A673 (cell line): ENCODE results near the gene SLC6A12. TPM values are rescaled to one million over a fixed set of nuclear protein-coding genes. Genes with fewer than 3 reads are reported as not detected.

Source experiments
- BruUV-seq: library from RNA; stranded (reverse); fragments of 400-500 nt; replicated peaks from 2 replicates; lab custom pipeline; 2021; lab: Mats Ljungman, UMichigan
- CTCF ChIA-PET: fragments of 300-600 bp; sonication (Branson Sonifier 250); formaldehyde crosslinking; loops from one replicate; lab custom pipeline; 2022; ENCODE audit warnings: antibody characterized with exemption; lab: Charles Lee
- POLR2A ChIA-PET: fragments of 300-600 bp; sonication (Branson Sonifier 250); formaldehyde crosslinking; loops from one replicate; lab custom pipeline; 2022; ENCODE audit warnings: antibody characterized with exemption; ENCODE audit not compliant: low non-redundant PET; lab: Charles Lee
- DNase-seq: peaks from one replicate; pipeline ENCODE4 v3.0.0-alpha.2; 2015; ENCODE audit warnings: low spot score
- H3K27ac ChIP-seq: fragments of 200-600 bp; sonication (generic); 2 replicates; pipeline ENCODE4 v1.5.1; 2016; ENCODE audit warnings: mixed run types, low read depth, mild to moderate bottlenecking, mixed read lengths, antibody characterized with exemption, low read length; ENCODE audit not compliant: poor library complexity, severe bottlenecking
- H3K27me3 ChIP-seq: fragments of 200-600 bp; sonication (generic); replicated peaks from 2 replicates; pipeline ENCODE4 v1.6.1; 2017; ENCODE audit warnings: mixed run types, low read depth, mild to moderate bottlenecking, mixed read lengths, antibody characterized with exemption, low read length; ENCODE audit not compliant: insufficient read depth, poor library complexity
- H3K36me3 ChIP-seq: fragments of 200-600 bp; sonication (generic); 2 replicates; pipeline ENCODE4 v1.6.1; 2016; ENCODE audit warnings: mixed run types, mild to moderate bottlenecking, mixed read lengths, antibody characterized with exemption, low read length; ENCODE audit not compliant: insufficient read depth, poor library complexity, severe bottlenecking
- H3K4me1 ChIP-seq: fragments of 200-600 bp; sonication (generic); 2 replicates; pipeline ENCODE4 v1.6.1; 2017; ENCODE audit warnings: mixed run types, mild to moderate bottlenecking, mixed read lengths, antibody characterized with exemption, low read length; ENCODE audit not compliant: insufficient read depth, poor library complexity, severe bottlenecking
- H3K4me3 ChIP-seq: fragments of 200-600 bp; sonication (generic); 2 replicates; pipeline ENCODE4 v1.5.1; 2016; ENCODE audit warnings: low read depth, mixed run types, mild to moderate bottlenecking, mixed read lengths, low read length; ENCODE audit not compliant: poor library complexity, severe bottlenecking
- H3K9me3 ChIP-seq: fragments of 200-600 bp; sonication (generic); 2 replicates; pipeline ENCODE4 v1.6.1; 2016; ENCODE audit warnings: mixed run types, low read depth, mild to moderate bottlenecking, mixed read lengths, antibody characterized with exemption, low read length; ENCODE audit not compliant: poor library complexity, severe bottlenecking
- EZH2 ChIP-seq: fragments of 200-600 bp; sonication (generic); IDR thresholded peaks from 2 replicates; pipeline ENCODE4 v1.6.1; 2017; ENCODE audit warnings: borderline replicate concordance, low read depth, mild to moderate bottlenecking, mixed read lengths, antibody characterized with exemption, low read length; ENCODE audit not compliant: poor library complexity, severe bottlenecking
- intact Hi-C: fragments of 100-400 bp; cut with micrococcal nuclease; formaldehyde crosslinking; loops from one replicate; pipeline ENCODE4 v1.10.0; 2022; ENCODE audit not compliant: unreplicated experiment
- total RNA-seq: library from RNA; stranded (reverse); gene quantifications from 2 replicates; pipeline ENCODE4 v1.2.3, GENCODE V29; 2021
- TF ChIP-seq, protein P1 (sequence below): fragments of 300-800, 200-600 bp; sonication (generic); conservative IDR thresholded peaks from 2 replicates; pipeline ENCODE4 v1.5.1; 2017; ENCODE audit warnings: low read depth, mild to moderate bottlenecking, antibody characterized with exemption, low read length, moderate library complexity, mixed read lengths

Gene SLC6A12
- total RNA-seq, 1 experiment from 2014 or later, result not detected

DNA sequence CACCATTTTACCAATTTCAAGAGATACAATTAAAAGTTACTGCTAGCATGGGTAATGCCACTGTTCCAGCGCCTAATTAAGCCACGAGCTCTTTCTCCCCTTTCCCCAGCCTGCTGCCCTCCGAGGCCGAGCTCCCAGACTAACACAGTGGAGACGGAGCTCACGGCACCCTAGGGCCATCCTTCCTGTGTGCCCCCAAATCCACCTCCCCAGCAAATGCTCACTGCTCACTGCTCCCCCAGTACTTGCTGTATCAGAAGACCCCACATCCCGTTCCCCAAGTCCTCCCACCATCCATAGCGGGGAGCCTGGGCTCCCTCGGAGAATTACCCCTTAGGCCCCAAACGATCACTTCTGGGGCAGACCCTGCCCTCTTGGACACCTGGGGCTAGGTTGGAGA, 42.7 kb downstream of the SLC6A12 start:
- ChIA-PET POLR2A (no interaction called here), CTCF (no interaction called here)
- Histone ChIP-seq H3K27ac (no peak overlapping the region), H3K4me1 (peaks cover 13% of the 10 kb centered on the region), H3K9me3 (no peaks in the 10 kb centered on the region), H3K4me3 (no peak overlapping the region), H3K27me3 (no peaks in the 10 kb centered on the region), H3K36me3 (no peaks in the 10 kb centered on the region)
- no peak for DNase-seq
- no TSS peak for BruUV-seq
- no peak for TF ChIP-seq EZH2
- TF ChIP-seq, protein P1, sequence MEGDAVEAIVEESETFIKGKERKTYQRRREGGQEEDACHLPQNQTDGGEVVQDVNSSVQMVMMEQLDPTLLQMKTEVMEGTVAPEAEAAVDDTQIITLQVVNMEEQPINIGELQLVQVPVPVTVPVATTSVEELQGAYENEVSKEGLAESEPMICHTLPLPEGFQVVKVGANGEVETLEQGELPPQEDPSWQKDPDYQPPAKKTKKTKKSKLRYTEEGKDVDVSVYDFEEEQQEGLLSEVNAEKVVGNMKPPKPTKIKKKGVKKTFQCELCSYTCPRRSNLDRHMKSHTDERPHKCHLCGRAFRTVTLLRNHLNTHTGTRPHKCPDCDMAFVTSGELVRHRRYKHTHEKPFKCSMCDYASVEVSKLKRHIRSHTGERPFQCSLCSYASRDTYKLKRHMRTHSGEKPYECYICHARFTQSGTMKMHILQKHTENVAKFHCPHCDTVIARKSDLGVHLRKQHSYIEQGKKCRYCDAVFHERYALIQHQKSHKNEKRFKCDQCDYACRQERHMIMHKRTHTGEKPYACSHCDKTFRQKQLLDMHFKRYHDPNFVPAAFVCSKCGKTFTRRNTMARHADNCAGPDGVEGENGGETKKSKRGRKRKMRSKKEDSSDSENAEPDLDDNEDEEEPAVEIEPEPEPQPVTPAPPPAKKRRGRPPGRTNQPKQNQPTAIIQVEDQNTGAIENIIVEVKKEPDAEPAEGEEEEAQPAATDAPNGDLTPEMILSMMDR, result no peak
- intact Hi-C loops, result no loop called here

DNA sequence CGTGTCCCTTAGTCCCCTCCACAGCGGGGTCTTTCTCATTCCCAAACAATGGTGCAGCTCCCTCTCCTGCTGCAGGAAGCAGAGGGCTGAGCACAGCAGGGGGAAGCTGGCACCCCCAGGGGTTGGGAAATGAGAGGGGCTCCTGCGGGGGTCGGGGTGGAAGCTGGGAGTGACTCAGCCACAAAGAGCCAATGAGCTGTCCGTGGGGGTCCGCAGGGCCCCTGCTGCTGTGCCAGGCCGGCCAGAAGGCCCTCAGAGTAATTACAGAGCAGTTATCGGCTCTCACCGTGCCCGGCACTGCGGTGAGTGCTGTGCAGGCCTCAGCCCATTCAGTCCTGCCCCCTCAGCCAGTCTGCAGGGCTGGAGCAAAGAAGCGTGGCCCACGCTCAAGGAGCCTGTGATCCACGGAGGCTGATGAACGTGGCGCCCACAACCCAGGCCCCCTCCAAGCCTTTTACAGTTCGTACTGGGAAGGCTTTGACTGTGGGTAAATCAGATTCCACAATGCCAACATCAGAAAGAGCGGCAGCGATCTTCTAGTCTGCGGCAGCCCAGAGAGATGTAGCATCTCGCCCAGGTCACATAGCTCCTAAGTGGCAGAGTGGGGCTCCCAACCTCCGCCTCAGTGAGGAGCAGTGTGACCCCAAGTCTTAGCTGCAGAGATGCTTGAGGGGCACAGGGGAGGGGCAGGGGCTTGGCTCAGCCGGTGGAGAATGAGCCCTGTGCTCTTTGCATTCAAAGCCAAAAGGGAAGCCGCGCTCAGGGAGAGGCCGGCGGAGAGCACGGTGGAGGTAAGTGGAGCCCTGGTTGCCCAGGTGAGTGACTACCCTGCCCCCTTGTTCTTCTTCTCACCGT, 43.4 kb downstream of the SLC6A12 start:
- DNase-seq, result peak; percentile 46
- no peaks in the 10 kb centered on the region for H3K36me3 ChIP-seq
- ChIA-PET POLR2A (no interaction called here), CTCF (no interaction called here)
- intact Hi-C loops, result no loop called here
- H3K27ac ChIP-seq, result peak overlapping the region; percentile 21
- TF ChIP-seq, protein P1, result no peak
- TF ChIP-seq EZH2, result no peak
- no peaks in the 10 kb centered on the region for H3K27me3 ChIP-seq
- no peaks in the 10 kb centered on the region for H3K9me3 ChIP-seq
- no peak overlapping the region for H3K4me3 ChIP-seq
- H3K4me1 ChIP-seq, result peaks cover 13% of the 10 kb centered on the region
- no TSS peak for BruUV-seq

DNA sequence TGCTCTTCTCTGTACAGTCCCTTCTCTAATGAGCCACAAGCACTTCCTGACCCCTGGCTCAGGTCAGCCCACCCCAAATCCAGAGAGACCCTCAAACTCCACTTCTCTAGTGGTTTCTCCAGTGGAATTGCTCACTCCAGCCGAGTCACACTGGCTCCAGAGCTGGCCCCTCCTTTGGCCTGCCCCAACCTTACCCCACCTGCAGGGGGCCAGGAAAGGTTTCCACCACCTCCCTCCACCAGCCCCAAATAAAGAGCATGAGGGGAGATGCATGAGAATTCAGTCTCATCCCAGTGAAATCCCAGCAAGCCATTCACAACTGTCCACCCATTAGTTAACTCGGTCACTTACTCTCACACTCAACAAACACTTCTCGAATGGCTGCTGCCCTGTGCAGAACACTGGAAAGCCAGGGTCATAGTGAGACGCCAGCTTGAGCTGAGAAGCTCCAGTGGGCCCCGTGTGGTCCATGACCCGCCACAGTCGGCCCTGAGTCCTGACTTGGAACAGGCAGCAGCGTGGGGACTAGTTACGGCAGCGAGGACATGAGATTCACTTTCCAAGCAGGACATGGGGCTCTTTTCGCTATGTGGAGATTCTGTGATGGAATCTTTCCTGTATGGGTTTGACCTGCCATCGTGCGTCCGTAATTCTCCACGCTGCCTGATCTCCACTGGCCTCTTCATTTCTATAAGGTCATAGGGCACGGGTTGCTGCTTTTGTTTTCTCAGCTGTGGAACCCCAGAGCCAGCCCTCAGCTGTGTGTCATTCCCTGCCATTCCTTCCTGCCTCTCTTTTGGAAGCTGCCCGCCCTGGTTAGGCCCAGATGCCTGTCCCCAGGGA, 44.2 kb downstream of the SLC6A12 start:
- no peaks in the 10 kb centered on the region for H3K36me3 ChIP-seq
- BruUV-seq, result no TSS peak
- TF ChIP-seq, protein P1, result no peak
- no peak for TF ChIP-seq EZH2
- H3K27me3 ChIP-seq, result no peaks in the 10 kb centered on the region
- H3K9me3 ChIP-seq, result no peaks in the 10 kb centered on the region
- peak overlapping the region; percentile 21 for H3K27ac ChIP-seq
- no peak overlapping the region for H3K4me3 ChIP-seq
- H3K4me1 ChIP-seq, result peaks cover 13% of the 10 kb centered on the region
- CTCF ChIA-PET, result no interaction called here
- no peak for DNase-seq
- intact Hi-C loops, result no loop called here
- POLR2A ChIA-PET, result no interaction called here
